ENCODE results near the gene LRRC61.

Gene LRRC61

GRCh38 chr7:150317748-150318444, 5.3 kb upstream of the LRRC61 start:
- no peak for TF ChIP-seq TAF1 (IDR thresholded peaks at IDR 0.05; ENCODE audit: borderline replicate concordance, insufficient read depth, low read length)
- no peak for TF ChIP-seq SIN3A (IDR thresholded peaks at IDR 0.05; ENCODE audit: borderline replicate concordance, insufficient read depth, low read length)
- no peak for TF ChIP-seq POLR2AphosphoS5 (IDR thresholded peaks at IDR 0.05; ENCODE audit: low read depth, low read length)
- TF ChIP-seq FOXP2 (optimal IDR thresholded peaks at IDR 0.05; ENCODE audit: borderline replicate concordance, extremely low read depth, extremely low read length, insufficient read depth) = no peak
- no peak for TF ChIP-seq REST (IDR thresholded peaks at IDR 0.05; ENCODE audit: insufficient read depth in 1 of 2, low read depth in 2 of 2, low read length in 2 of 2)

GRCh38 chr7:150321788-150322113, 1.4 kb upstream of the LRRC61 start:
- no peak for TF ChIP-seq TAF1 (IDR thresholded peaks at IDR 0.05; ENCODE audit: borderline replicate concordance, insufficient read depth, low read length)
- TF ChIP-seq POLR2AphosphoS5 (IDR thresholded peaks at IDR 0.05; ENCODE audit: low read depth, low read length) = no peak
- no peak for TF ChIP-seq FOXP2 (optimal IDR thresholded peaks at IDR 0.05; ENCODE audit: borderline replicate concordance, extremely low read depth, extremely low read length, insufficient read depth)
- TF ChIP-seq SIN3A (IDR thresholded peaks at IDR 0.05; ENCODE audit: borderline replicate concordance, insufficient read depth, low read length) = no peak
- TF ChIP-seq REST (IDR thresholded peaks at IDR 0.05; ENCODE audit: insufficient read depth in 1 of 2, low read depth in 2 of 2, low read length in 2 of 2) = no peak

- no peak for TF ChIP-seq REST (IDR thresholded peaks at IDR 0.05; ENCODE audit: insufficient read depth in 1 of 2, low read depth in 2 of 2, low read length in 2 of 2)
- TF ChIP-seq TAF1 (IDR thresholded peaks at IDR 0.05; ENCODE audit: borderline replicate concordance, insufficient read depth, low read length) = no peak
- no peak for TF ChIP-seq FOXP2 (optimal IDR thresholded peaks at IDR 0.05; ENCODE audit: borderline replicate concordance, extremely low read depth, extremely low read length, insufficient read depth)
- no peak for TF ChIP-seq POLR2AphosphoS5 (IDR thresholded peaks at IDR 0.05; ENCODE audit: low read depth, low read length)
- TF ChIP-seq SIN3A (IDR thresholded peaks at IDR 0.05; ENCODE audit: borderline replicate concordance, insufficient read depth, low read length) = no peak
Observed at GRCh38 chr7:150322114-150322832, 882 bp upstream of the LRRC61 start.

GRCh38 chr7:150323682-150324372, 672 bp downstream of the LRRC61 start:
- TF ChIP-seq TAF1 (IDR thresholded peaks at IDR 0.05; ENCODE audit: borderline replicate concordance, insufficient read depth, low read length) = no peak
- no peak for TF ChIP-seq POLR2AphosphoS5 (IDR thresholded peaks at IDR 0.05; ENCODE audit: low read depth, low read length)

GRCh38 chr7:150324373-150324961, 1.3 kb downstream of the LRRC61 start:
- TF ChIP-seq TAF1 (IDR thresholded peaks at IDR 0.05; ENCODE audit: borderline replicate concordance, insufficient read depth, low read length) = no peak
- no peak for TF ChIP-seq FOXP2 (optimal IDR thresholded peaks at IDR 0.05; ENCODE audit: borderline replicate concordance, extremely low read depth, extremely low read length, insufficient read depth)
- TF ChIP-seq SIN3A (IDR thresholded peaks at IDR 0.05; ENCODE audit: borderline replicate concordance, insufficient read depth, low read length) = no peak
- TF ChIP-seq REST (IDR thresholded peaks at IDR 0.05; ENCODE audit: insufficient read depth in 1 of 2, low read depth in 2 of 2, low read length in 2 of 2) = no peak
- no peak for TF ChIP-seq POLR2AphosphoS5 (IDR thresholded peaks at IDR 0.05; ENCODE audit: low read depth, low read length)

All from PFSK-1 (cell line).